Erythroblast (primary cell): ENCODE measurements around the gene NENF.

ENCODE experiments used
- GATA1 ChIP-seq: IDR thresholded peaks from 2 replicates; pipeline ENCODE4 v1.6.1; 2011; ENCODE audit warnings: low read depth, mild to moderate bottlenecking, control low read depth, low read length, moderate library complexity
- POLR2A ChIP-seq: IDR thresholded peaks from 2 replicates; pipeline ENCODE4 v1.6.1; 2011; ENCODE audit warnings: mild to moderate bottlenecking, low read length

DNA sequence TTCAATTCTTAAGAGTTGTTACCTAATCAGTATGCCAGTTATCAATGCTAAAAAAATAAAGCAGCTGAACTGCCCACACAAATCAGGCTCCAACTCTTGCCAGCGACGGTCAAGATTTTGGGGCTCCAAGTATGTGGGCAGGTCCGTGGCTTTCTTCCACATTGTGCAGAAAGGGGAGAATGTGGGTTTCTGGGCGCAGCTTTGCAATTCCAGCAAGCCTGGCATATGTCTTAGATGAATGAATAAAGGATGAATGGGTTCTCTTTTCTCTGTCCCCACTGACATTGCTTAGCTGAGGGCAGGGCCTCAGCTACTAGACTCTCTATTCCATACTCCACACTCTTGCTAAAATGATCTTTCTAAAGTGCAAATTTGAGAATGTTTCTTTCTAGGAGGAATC, 42.4 kb downstream of the NENF start:
- TF ChIP-seq POLR2A (no peak), GATA1 (no peak)
